Choroid plexus epithelial cell (primary cell): ENCODE data around the gene RAB31.

ENCODE experiments used
- DNase-seq: peaks from one replicate; pipeline ENCODE4 v3.0.0-alpha.2; 2010; ENCODE audit warnings: low read depth
- H3K4me3 ChIP-seq: 2 replicates; pipeline ENCODE4 v1.5.1; 2011; ENCODE audit warnings: low read depth, mild to moderate bottlenecking, control low read depth, low read length, moderate library complexity
- TF ChIP-seq, protein P1 (sequence below): conservative IDR thresholded peaks from 2 replicates; pipeline ENCODE4 v1.5.1; 2011; ENCODE audit warnings: low read depth, mild to moderate bottlenecking, control low read depth, inconsistent platforms, low read length, moderate library complexity

RAB31 gene

DNA sequence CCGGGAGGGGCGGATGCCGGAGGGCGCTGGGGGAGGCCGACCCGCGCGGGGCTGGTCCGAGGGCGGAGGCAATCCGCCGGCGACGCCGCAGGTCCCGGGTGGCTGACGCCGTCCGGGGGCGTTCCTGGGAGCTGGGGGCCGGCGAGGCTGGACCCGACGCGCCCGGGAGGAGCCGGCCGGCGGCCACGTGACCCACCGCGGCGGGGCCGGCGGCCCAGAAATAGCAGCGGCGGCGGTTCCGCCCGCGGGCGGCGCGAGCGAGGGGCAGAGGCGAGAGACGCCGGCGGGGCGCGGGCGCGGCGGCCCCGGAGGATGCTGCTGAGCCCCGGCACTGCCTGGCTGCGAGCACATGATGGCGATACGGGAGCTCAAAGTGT is at the start of gene RAB31:
RAB31 (plus strand) TSS at position 245 of the 377 bp plus-strand sequence; CDS start at position 350, 105 bp downstream.
- TF ChIP-seq, protein P1, sequence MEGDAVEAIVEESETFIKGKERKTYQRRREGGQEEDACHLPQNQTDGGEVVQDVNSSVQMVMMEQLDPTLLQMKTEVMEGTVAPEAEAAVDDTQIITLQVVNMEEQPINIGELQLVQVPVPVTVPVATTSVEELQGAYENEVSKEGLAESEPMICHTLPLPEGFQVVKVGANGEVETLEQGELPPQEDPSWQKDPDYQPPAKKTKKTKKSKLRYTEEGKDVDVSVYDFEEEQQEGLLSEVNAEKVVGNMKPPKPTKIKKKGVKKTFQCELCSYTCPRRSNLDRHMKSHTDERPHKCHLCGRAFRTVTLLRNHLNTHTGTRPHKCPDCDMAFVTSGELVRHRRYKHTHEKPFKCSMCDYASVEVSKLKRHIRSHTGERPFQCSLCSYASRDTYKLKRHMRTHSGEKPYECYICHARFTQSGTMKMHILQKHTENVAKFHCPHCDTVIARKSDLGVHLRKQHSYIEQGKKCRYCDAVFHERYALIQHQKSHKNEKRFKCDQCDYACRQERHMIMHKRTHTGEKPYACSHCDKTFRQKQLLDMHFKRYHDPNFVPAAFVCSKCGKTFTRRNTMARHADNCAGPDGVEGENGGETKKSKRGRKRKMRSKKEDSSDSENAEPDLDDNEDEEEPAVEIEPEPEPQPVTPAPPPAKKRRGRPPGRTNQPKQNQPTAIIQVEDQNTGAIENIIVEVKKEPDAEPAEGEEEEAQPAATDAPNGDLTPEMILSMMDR = no peak
- DNase-seq = peak; percentile 85
- H3K4me3 ChIP-seq = peak within 1 kb of the TSS; percentile 82

- no peak for DNase-seq
- H3K4me3 ChIP-seq = no peak overlapping the region
- TF ChIP-seq, protein P1 = no peak
These were observed 48.4 kb upstream of the RAB31 start for GRCh38 chr18:9659499-9660375.

DNA sequence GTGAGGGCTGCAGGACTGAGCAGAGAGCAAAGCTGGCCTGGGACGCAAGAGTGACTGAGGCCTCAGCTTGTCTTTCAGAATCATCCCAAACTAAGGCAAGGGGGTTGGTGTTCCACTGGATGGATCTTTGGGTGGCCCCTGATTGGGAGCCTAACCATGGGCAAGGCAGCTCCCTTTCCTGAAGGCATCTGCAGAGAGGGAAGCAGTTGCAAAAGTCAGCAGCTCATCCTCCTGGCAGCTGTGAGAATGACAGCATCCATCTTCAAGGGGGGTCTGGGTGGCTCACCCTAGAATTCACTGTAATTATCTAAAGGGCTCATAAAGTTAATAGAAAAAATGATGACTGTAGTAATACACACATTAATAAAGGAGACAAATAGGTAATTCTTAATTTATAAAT is 46.5 kb upstream of the RAB31 start:
- TF ChIP-seq, protein P1 = peak; percentile 68
- peak; percentile 69 for DNase-seq
- no peak overlapping the region for H3K4me3 ChIP-seq

GRCh38 chr18:9663377-9663776 is 44.7 kb upstream of the RAB31 start:
- no peak for DNase-seq
- H3K4me3 ChIP-seq = no peak overlapping the region
- TF ChIP-seq, protein P1 = no peak

DNA sequence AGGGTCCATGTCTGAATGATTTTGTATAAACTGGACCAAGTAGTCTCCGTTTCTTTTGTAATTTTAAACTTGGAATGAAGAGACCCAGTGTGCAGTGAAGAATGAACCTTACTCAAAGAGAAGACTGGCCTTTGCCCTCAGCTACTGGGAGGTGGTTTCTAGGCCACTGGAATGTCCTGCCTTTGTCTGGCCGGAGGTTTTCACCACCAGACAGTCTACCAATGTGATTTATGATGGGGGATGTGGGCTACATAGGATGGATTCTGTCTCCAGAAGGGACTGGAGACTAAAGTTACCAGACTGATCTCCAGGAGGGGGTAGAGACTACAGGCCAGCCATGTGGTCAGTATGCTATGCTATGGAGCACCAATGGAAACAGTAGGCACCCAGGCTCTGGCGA is 42.8 kb upstream of the RAB31 start:
- peak; percentile 21 for DNase-seq
- TF ChIP-seq, protein P1 = no peak
- H3K4me3 ChIP-seq = no peak overlapping the region

DNA sequence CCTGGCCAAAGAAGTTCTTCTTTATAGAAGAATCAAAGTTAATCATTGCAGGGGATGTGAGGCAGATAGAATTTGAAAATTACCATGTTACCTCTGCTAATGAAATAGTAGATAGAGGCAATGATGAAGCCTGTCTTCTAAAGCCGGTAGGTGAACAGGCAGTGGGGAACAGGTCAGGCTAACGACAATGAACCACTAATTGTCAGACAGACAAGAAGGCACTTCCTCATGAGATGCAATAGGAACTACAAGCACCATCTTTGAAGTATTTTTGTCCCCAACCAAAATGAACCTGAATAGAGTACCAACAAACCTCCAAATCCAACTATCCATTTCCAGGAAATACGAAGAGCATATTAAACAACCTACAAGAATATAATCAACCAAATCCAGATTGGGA is 41.6 kb upstream of the RAB31 start:
- H3K4me3 ChIP-seq = no peak overlapping the region
- DNase-seq = no peak
- TF ChIP-seq, protein P1 = no peak

DNA sequence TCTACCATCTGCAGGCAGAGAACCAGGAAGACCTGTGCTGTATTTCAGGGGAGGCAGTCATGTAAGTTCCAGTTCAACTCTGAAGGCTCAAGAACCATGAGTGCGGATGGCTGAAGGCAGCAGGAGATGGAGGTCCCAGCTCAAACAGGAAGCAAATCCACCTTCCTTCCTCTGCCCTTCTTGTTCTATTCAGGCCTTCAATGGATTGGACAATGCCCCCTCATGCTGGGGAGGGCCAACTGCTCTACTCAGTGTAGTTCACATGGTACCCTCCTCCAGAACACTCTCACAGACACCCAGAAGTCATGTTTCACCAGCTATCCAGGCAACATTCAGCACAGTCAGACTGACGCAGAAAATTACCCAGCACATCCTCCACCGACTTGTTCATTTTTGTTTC is 39.1 kb upstream of the RAB31 start:
- H3K4me3 ChIP-seq = no peak overlapping the region
- no peak for DNase-seq
- TF ChIP-seq, protein P1 = no peak
